HUES64 (cell line): ENCODE measurements around the gene CENPP.

Source experiments
- H3K27ac ChIP-seq: 2 replicates; pipeline ENCODE4 v1.7.0; 2013; ENCODE audit warnings: low read depth, low read length, inconsistent platforms
- H3K27me3 ChIP-seq: 2 replicates; pipeline ENCODE4 v1.6.1; 2013; ENCODE audit warnings: mild to moderate bottlenecking, low read length; ENCODE audit not compliant: insufficient read depth
- H3K36me3 ChIP-seq: 2 replicates; pipeline ENCODE4 v1.6.1; 2013; ENCODE audit warnings: mild to moderate bottlenecking, low read length; ENCODE audit not compliant: insufficient read depth
- H3K4me1 ChIP-seq: 2 replicates; pipeline ENCODE4 v1.6.1; 2013; ENCODE audit warnings: mild to moderate bottlenecking, low read length, moderate library complexity; ENCODE audit not compliant: insufficient read depth
- H3K4me3 ChIP-seq: 2 replicates; pipeline ENCODE4 v1.5.1; 2013; ENCODE audit warnings: mild to moderate bottlenecking, low read length, moderate library complexity
- H3K9ac ChIP-seq: 2 replicates; pipeline ENCODE4 v1.6.1; 2013; ENCODE audit warnings: mild to moderate bottlenecking, low read depth, low read length
- H3K9me3 ChIP-seq: 2 replicates; pipeline ENCODE4 v1.6.1; 2013; ENCODE audit warnings: low read depth, low read length; ENCODE audit not compliant: insufficient read depth
- WGBS: fragments of 150-250, 120-280 bp; methylation state at CpG from one replicate; pipeline ENCODE4 v1.1.7; 2013; ENCODE audit warnings: missing lambda C conversion rate; 5-methylcytosine and 5-hydroxymethylcytosine counted together

Gene CENPP

DNA sequence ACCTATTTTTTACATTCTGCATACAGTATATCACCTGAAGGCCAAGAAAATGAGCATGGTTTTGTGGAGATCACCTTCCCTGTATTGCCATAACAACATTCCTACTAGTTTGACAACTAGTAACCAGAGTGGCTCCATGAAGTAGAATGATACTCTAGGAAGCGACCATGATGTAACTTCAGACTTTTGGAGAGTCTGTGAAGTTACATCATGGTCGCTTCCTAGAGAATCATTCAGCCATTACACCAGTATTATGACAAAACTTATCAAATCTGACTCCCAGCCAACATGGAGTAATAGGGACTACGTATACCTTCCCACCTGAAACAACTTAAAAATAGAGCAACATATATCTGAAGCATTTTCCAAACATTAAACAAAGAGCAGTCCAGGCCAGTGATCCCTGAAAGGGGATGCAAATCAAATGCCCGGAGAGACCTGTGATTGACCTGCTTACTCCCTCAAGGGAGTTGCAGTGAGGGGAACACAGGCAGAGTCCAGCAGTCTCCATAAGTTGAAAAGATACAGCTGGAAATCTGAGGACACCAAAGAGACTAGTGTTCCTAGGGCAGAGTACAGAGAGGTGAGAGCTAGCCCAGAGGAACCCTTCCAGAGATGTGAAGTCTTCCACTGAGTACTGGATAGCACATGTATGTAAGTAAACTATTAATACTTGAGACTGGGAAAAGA is 202.2 kb downstream of the CENPP start:
- Histone ChIP-seq H3K4me1 (no peaks in the 10 kb centered on the region), H3K36me3 (no peaks in the 10 kb centered on the region), H3K27ac (no peak overlapping the region), H3K9me3 (no peaks in the 10 kb centered on the region), H3K27me3 (no peaks in the 10 kb centered on the region), H3K9ac (no peak overlapping the region), H3K4me3 (no peak overlapping the region)
- WGBS = 87% methylated on average over 4 of the region's 4 CpGs

- Histone ChIP-seq H3K9ac (no peak overlapping the region), H3K27me3 (no peaks in the 10 kb centered on the region), H3K9me3 (no peaks in the 10 kb centered on the region), H3K4me3 (no peak overlapping the region), H3K27ac (no peak overlapping the region), H3K4me1 (no peaks in the 10 kb centered on the region), H3K36me3 (no peaks in the 10 kb centered on the region)
- WGBS = 96% methylated on average over 1 of the region's 1 CpG
Observed at GRCh38 chr9:92528522-92528849, 202.7 kb downstream of the CENPP start.

DNA sequence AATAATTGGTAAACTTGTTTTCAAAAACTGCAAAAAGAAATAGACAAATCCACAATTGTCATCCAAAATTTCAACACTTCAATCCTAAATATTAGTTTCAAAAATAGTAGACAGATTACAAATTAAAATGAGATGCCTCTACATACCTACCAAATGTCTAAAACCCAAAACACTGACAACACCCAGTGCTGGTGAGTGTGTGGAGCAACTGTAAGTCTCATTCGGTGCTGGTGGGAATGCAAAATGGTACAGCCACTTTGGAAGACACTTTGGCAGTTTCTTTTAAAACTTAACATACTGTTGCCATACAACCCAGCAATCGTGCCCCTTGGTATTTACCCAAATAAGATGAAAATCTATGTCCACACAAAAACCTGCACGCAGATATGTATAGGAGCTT is 203.4 kb downstream of the CENPP start:
- Histone ChIP-seq H3K27me3 (no peaks in the 10 kb centered on the region), H3K9me3 (no peaks in the 10 kb centered on the region), H3K9ac (no peak overlapping the region), H3K4me1 (no peaks in the 10 kb centered on the region), H3K36me3 (no peaks in the 10 kb centered on the region), H3K27ac (no peak overlapping the region), H3K4me3 (no peak overlapping the region)
- WGBS = 87% methylated on average over 2 of the region's 3 CpGs

GRCh38 chr9:92530893-92531292 is 205.1 kb downstream of the CENPP start:
- H3K9ac ChIP-seq = no peak overlapping the region
- no peaks in the 10 kb centered on the region for H3K27me3 ChIP-seq
- H3K36me3 ChIP-seq = no peaks in the 10 kb centered on the region
- H3K4me3 ChIP-seq = no peak overlapping the region
- no peaks in the 10 kb centered on the region for H3K9me3 ChIP-seq
- peaks cover 3% of the 10 kb centered on the region; the same call in 1 of the 2 replicates for H3K4me1 ChIP-seq
- H3K27ac ChIP-seq = no peak overlapping the region

DNA sequence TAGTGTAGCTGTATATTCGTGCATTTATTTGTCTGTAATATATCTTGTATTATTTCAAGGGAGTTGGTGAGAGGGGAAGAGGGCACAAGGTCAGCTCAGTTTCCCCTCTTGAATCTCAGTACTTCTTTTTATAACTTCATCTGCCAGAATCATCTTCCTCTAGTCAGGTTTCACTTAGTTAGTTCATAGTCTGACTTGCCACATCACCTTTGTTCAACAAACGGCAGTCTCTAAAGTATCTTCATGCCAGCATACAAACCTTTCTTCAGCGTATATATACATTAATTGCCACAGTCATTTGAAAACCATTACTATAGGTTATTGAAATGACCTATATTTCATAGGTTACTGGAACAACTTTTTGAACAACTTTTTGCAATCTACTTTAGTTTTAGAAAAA is 208.5 kb downstream of the CENPP start:
- Histone ChIP-seq H3K9ac (no peak overlapping the region), H3K4me3 (no peak overlapping the region), H3K4me1 (peaks cover 7% of the 10 kb centered on the region; the same call in 1 of the 2 replicates), H3K27ac (no peak overlapping the region), H3K27me3 (no peaks in the 10 kb centered on the region), H3K36me3 (no peaks in the 10 kb centered on the region), H3K9me3 (no peaks in the 10 kb centered on the region)
- WGBS = 91% methylated on average over 2 of the region's 3 CpGs

GRCh38 chr9:92534674-92535073 is 208.9 kb downstream of the CENPP start:
- Histone ChIP-seq H3K4me1 (peaks cover 7% of the 10 kb centered on the region; the same call in 1 of the 2 replicates), H3K9me3 (no peaks in the 10 kb centered on the region), H3K9ac (no peak overlapping the region), H3K4me3 (no peak overlapping the region), H3K27me3 (no peaks in the 10 kb centered on the region), H3K27ac (no peak overlapping the region), H3K36me3 (no peaks in the 10 kb centered on the region)
- WGBS = 59% methylated on average over 1 of the region's 1 CpG

DNA sequence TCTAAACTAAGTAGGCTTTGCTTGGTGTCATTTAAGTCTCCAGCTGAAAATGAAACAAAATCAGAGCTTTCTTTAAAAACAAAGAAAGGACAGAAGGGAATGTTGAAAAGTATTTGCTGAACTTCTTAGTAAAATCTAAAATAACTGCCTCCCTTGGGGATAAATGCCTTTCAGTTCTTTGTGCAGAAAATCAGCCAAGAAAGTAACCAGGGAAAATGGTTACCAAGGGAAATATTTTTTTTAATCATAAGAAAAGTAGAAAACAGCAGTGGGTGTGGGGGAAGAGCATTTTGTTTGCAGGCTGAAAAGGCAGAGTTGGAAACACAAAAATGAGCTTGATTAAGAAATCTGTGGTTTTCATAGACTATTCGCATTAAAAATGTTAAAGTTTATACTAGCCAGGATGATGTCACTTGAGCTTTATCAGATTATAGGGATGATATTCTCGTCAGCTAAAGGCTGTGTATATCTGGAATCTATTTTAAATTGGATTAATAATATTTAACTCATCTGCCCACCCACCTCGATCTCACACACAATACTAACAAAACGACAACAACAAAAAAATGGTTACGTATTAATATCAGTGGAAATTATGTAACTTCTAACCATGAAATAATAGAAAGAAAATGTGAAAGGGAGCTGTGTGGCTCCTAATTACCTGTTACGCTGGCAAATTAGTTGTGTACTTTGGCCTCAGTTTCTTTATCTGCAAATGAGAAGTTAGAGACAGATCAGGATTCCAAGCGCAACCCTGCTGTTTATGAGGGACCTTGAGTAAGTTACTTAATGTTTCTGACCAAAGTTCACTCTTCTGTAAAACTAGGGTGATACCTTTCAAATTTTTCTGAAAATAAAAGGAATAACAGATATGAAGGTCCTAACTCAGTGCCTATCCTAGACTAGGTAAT is 210.4 kb downstream of the CENPP start, which contains the start of gene ECM2:
TSS of gene ECM2 (minus strand) at position 51 of the 911 bp plus-strand sequence. CDS start 13,124 bp downstream, outside the sequence.
- no peak within 1 kb of the TSS for H3K4me3 ChIP-seq
- H3K27ac ChIP-seq = no peak within 1 kb of the TSS
- H3K9me3 ChIP-seq = no peaks in the 10 kb centered on the region
- peaks cover 7% of the 10 kb centered on the region; the same call in 1 of the 2 replicates for H3K4me1 ChIP-seq
- WGBS = 95% methylated on average over 4 of the region's 7 CpGs
- H3K27me3 ChIP-seq = no peaks in the 10 kb centered on the region
- no peaks in the 10 kb centered on the region for H3K36me3 ChIP-seq
- H3K9ac ChIP-seq = no peak within 1 kb of the TSS; the same call in 1 of the 2 replicates

DNA sequence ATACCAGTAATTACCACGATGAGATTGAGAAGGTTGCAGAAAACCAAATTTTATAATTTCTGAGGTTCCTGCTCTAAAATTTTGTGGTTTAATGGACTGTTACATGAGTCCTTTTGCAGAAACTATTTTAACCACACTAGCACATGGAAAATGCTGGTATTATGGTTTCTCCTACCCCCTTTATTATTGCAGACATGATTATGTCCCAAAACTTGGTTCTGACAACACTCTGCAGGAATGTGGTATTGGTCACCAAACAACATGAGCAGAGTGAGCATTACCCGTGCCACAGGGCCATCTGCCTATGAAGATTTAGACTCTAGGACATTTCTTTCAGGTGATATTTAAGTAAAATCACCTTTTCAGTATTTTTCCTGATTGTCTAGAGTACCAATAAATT is 212.8 kb downstream of the CENPP start:
- H3K36me3 ChIP-seq = no peaks in the 10 kb centered on the region

DNA sequence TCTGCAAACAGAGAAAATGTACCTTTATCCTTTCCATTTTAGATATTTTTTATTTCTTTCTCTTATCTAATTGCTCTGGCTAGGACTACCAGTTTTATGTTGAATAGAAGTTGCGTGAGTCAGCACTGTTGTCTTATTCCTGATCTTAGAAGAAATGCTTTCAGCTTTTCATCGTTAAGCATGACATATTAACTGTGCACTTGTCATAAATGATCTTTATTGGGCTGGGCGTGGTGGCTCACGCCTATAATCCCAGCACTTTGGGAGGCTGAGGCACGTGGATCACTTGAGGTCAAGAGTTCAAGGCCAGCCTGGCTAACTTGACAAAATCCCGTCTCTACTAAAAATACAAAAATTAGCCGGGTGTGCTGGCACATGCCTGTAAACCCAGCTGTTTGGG is 218.2 kb downstream of the CENPP start:
- no peaks in the 10 kb centered on the region for H3K9me3 ChIP-seq
- no peaks in the 10 kb centered on the region for H3K36me3 ChIP-seq
- H3K27me3 ChIP-seq = no peaks in the 10 kb centered on the region
- H3K4me3 ChIP-seq = no peak overlapping the region
- H3K27ac ChIP-seq = no peak overlapping the region
- H3K4me1 ChIP-seq = no peaks in the 10 kb centered on the region
- WGBS = 95% methylated on average over 7 of the region's 7 CpGs
- H3K9ac ChIP-seq = no peak overlapping the region

More for the DNA sequence above, 212.8 kb downstream of the CENPP start:
- no peak overlapping the region for H3K27ac ChIP-seq
- no peak overlapping the region for H3K4me3 ChIP-seq
- H3K9ac ChIP-seq = no peak overlapping the region
- H3K27me3 ChIP-seq = no peaks in the 10 kb centered on the region
- H3K4me1 ChIP-seq = peaks cover 7% of the 10 kb centered on the region; the same call in 1 of the 2 replicates
- WGBS = 94% methylated on average over 2 of the region's 2 CpGs
- H3K9me3 ChIP-seq = no peaks in the 10 kb centered on the region

- H3K4me1 ChIP-seq = no peaks in the 10 kb centered on the region
- H3K4me3 ChIP-seq = no peak overlapping the region
- no peak overlapping the region for H3K27ac ChIP-seq
- H3K36me3 ChIP-seq = no peaks in the 10 kb centered on the region
- no peaks in the 10 kb centered on the region for H3K9me3 ChIP-seq
- 96% methylated on average over 33 of the region's 33 CpGs for WGBS
- no peak overlapping the region for H3K9ac ChIP-seq
- no peaks in the 10 kb centered on the region for H3K27me3 ChIP-seq
Observed at GRCh38 chr9:92545002-92545510, 219.3 kb downstream of the CENPP start.

- H3K27ac ChIP-seq = no peak overlapping the region
- 92% methylated on average over 3 of the region's 3 CpGs for WGBS
- no peaks in the 10 kb centered on the region for H3K36me3 ChIP-seq
- H3K4me3 ChIP-seq = no peak overlapping the region
- H3K9ac ChIP-seq = no peak overlapping the region
- H3K9me3 ChIP-seq = no peaks in the 10 kb centered on the region
- H3K27me3 ChIP-seq = no peaks in the 10 kb centered on the region
- H3K4me1 ChIP-seq = no peaks in the 10 kb centered on the region
Observed at GRCh38 chr9:92547356-92547755, 221.6 kb downstream of the CENPP start.
